Ecto neural progenitor cell (in vitro differentiated cells): ENCODE results near the gene MIF4GD.
A peak's percentile ranks its signal among the peaks of the same experiment; 100 is the strongest.
"Not testable (repeated sequence)": the region's sequence is repeated elsewhere in the genome, so short reads cannot be mapped to it uniquely, and the experiment has no call there.

Experiments used
- DNase-seq: peaks from one replicate; pipeline ENCODE4 v3.0.0-alpha.2; 2018; ENCODE audit warnings: low spot score

Gene MIF4GD

DNA sequence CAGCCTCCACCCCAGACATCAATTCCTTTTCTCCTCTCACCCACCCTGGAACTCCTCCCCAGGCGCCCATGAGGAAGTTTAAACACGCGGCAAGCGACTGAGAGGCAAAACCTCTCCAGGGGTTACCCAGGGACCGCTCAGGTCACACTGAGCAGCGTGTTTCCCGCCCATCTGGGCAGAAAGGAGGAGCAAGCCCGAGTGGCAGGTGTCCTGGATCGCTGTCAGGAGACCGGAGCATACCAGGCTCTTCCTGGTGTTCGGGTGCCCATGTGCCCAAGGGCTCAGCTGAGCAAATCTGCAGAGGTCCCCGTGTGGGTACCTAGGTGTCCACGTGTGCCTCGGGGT lies 17.7 kb upstream of the MIF4GD start:
- DNase-seq: no peak

DNA sequence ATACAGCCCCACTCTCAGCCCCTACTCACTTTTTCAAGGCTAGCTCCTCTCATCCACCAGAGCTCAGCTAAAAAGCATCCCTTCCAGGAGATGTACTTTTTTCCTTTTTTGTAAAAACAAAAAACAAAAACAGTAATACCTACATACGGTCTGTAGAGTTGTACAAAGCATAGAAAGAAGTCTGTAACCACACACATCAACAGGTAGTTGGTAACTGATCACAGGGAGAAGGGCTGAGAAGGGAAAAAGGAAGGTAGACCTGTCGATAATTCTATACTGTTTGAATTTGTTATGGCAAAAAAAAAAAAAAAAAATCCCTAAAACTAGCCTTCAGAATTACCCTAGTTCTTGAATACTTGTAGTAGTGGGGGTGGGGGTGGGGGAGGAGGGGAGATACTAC lies 17.3 kb upstream of the MIF4GD start:
- no peak for DNase-seq

DNA sequence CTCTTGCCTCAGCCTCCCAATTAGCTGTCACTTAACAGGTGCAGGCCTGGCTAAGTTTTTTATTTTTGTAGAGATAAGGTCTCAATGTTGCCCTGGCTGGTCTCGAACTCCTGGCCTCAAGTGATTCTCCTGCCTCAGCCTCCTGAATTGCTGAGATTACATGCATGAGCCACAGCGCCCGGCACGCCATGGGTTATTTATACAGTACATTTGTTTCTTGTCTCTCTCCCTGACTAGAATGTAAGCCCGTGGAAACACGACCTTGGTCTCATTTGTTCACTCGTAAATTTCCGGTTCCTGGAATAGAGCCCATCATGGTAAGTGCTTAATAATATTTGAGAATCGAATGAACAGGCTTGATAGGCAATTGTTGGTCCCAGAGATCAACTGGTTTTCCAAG lies 16.2 kb upstream of the MIF4GD start:
- no peak for DNase-seq

DNA sequence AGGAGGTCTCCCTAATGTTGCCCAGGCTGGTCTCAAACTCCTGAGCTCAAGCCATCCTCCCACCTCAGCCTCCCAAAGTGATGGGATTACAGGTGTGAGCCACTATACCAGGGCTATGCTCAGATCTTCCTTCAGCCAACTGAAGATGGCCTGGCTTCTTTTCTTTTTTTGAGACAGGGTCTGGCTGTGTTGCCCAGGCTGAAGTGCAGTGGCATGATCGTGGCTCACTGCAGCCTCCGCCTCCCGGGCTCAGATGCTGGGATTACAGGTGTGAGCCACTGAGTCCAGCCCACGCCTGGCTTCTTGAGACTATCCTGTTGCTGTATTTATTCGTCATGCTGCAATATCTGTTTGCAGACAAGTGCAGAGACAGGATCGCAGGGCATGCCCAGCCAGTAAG lies 14.1 kb upstream of the MIF4GD start:
- no peak for DNase-seq

DNA sequence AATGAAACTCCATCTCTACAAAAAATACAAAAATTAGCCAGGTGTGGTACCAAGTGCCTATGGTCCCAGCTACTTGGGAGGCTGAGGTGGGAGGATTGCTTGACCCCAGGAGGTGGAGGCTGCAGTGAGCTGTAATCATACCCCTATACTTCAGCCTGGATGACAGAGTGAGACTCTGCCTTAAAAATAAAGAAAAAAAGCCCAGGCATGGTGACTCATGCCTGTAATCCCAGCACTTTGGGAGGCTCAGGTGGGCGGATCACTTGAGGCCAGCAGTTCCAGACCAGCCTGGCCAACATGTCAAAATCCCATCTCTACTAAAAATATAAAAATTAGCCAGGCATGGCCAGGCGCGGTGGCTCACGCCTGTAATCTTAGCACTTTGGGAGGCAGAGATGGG lies 9.2 kb upstream of the MIF4GD start:
- not testable (repeated sequence) for DNase-seq

DNA sequence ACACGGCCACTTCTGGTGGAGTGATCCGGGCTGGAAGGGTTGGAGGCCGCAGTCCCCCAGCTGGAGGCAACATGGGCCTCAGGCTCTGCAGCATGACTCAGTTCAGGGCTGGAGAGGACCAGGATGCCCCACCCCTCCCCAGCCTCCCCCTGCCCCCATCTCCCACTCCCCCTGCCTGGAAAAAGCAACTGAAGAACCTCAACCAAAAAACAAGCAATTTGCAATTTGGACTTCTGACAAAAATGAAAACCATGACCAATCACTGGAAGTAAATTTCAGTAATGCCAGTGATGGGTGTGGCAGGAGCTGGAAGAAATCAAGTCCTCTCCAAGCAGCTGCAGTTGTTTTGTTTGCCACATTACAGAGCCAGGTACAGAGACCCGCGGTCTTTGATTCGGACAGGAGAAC lies 6.6 kb upstream of the MIF4GD start:
- no peak for DNase-seq

DNA sequence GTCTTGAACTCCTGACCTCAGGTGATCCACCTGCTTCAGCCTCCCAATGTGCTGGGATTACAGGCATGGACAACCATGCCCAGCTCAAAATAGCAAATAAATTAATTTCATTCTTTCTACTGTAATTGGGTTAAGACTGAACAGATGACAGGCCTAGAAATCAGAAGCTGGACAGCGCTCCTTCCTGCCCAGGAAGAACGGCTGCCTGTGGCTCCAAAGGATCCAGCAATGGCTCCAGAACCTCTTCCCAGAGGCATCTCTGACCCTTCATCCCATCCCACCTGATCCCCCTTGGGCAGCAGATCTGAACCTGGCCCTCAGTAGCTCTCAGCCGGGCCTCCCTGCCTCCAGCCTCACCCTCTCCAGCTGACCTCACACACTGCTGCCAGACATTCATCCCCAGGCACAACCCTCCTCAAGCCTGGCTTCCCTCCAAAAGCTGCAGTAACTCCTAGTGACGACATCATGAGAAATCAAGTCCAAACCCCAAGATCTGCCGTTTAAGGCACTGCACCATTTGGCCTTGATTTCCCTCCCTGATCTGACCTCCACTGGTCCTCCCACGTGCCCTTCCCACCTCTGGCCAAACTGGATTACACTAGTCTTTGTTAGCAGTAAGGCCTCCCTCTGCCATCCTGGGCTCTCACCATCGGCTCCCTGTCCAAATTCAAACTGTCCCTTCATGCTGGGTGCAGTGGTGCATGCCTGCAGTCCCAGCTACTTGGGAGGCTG lies 3.1 kb upstream of the MIF4GD start:
- DNase-seq: no peak

DNA sequence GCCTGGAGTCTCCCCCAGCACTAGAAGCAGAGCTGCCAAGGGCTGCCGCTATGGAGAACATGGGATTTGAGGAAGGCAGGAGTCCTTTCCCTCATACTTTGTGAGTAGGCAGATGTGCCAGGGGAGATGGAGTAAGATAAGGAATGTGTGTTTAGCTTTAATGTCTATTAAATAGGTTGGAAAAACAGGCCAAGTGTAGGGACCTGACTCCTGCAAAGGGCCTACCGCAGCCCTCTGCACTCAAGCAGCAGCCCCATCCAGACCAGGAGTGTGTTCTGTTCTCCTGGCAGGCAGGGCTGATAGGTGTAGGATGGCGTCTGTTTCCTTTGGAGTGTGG lies 1.8 kb upstream of the MIF4GD start:
- DNase-seq: no peak

DNA sequence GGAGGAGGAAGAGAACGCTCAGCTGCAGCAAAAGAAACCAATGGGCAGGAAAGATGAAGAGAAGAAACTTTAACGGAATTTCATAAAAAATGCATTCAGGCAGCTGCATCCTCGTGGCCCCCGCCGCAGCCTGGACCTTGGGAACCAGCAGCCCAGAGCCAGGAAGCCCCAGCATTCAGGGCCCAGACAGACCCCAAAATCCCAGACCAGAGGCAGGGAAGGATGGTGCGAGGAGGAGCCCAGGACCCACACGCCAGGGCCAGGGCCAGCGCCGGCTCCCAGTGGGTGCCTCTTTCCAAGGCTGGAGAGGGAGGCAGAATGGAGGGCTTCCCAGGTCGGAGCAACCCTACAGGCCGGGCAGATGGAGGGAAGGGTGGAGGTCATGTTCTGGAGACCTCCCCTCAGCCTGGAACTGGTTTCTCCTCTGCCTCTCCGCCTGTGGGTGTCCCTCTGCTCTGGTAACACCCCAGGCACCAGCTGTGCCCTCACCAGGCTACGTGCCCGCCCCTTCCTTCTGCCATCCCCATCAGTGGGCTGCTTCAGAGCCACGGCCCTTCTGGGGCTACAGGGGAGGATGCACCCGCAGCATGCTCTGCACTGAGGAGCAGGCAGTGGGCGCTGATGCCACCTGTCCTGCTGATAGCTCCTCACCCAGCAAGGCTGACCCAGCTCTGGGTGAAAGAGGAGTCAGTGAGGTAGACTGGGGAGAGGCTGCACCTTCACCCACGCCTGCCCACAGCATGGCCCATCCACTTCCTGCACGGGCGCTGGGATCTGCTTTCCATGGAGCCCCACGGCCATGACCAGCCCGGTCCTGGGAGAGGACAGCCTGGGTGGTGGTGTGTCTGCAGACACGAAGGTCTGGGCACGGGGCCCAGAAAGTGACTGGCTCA lies 1.2 kb upstream of the MIF4GD start:
- DNase-seq: no peak

DNA sequence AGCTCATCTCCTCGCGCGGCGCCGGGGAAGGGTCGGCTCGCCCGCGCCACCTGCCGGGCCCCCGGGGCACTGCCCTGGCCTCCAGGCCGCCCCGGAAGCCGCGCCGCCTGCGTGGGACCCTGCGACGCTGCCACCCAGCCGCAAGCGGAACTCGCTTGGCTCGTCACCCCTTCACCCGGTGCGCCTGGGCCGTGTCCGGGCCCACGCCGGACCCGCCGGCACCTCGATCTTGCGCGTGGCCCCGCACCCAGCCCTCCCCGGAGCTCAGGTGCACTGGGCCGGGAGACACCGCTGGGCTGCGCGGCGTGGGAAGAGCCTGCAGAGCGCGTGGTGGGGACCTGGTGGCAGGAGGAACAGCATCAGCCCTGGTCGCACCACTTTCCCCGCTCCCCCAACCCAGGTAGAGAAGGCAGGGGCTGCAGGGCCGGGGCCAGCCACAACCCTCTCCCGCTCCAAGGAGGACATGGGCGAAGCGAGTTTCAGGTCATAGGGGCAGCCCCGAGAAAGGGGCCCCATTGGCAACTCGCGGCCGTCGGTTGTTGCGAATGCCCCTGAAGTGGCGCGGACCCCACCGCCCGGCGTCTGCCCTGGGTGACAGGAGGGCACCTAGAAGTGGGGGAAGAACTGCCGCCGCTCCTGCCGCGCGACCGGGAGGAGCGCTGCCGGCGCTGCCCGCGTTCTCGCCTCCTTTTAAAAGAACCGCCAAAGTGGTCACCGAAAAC lies 363 bp upstream of the MIF4GD start:
- DNase-seq: peak; percentile 92

DNA sequence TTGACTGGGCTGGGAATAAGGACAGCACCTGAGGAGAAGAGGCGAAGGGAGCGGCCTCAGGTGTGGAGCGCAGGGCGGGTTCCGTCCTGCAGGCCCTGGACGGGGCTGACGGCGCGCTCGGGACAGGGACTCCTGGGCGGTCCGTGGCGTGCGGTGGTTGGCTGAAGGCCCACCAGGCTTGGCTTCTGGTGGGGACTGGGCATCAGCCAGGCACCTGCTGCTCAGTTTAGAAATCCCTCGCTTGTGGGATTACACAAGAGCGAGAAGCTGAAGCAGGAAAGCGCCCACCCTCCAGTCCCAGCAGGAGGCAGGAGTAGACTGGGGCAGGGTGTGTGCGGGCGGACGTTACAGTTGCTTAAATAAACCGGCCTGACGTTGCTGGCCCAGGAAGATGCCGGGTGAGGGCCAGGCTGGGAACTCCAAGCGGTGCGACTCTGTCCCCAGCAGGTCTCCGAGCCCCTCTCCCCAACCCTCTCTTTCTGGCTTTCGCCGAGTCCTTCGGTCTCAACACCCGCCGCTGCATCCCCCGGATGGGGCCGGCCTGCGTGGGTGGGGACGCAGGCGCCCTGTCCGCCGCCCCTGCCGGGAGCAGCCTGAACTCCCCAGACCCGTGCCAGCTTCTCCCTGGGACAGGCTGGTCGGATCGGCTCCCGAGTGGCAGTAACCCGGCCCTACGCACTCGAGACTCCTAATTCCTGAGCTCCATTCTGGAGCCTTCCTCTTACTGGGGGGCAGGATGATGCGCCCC lies 639 bp downstream of the MIF4GD start:
- peak; percentile 88 for DNase-seq

DNA sequence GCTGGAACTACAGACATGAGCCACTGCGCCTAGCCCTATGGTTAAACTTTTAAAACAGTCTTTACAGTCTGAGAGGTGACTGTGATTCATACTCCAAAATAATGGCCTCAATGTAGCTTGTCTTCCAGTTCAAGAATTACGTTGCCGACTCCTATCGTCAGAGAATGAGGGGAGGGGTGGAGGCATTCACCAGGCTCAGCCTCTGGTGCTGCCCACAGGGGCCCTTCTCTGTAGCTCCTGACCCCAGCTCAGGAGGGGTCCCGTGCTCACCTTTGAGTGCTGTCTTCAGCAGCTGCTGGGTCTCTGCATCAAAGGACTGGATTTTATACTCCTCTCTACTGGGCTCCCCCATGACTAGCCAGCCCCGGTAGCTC lies 1.2 kb downstream of the MIF4GD start:
- no peak for DNase-seq

DNA sequence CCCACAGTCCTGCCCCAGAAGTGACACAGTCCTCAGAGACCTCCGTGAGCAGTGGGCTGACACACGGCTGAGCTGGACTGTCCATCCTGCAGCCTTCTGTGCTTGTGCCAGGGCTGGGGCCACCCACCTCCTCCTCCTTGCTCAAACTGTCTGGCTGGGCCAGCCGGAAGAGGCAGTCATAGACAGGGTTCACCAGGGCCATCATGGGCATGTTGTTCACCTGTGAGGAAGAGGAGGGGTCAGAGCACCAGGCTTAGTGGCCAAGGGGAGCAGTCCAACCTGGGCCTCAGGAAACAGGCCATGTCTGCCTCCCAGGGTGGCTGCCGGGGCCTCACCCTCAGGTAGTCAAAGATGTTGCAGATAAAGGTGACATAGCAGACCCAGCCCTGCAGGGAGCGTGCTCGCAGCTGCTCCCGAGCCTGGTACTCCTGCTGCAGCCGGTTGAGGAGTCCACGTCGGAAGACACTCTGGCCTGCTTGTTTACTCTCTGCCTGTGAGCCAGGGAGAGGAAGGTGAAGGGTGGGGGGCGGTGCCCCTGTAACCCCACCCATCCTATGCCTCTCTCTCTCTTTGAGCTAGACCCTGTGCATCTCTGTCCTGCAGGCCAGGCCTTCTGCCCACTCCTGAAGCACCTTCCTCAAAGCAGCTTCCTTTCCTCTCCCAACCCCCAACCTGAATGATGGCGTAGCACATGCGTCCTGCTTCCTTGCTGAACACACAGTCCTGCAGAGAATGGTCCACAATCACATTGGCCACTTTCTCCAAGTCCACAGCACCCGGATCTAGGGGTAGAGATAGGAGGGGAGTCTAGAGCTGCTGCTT lies 3.4 kb downstream of the MIF4GD start:
- DNase-seq: peak; percentile 70

DNA sequence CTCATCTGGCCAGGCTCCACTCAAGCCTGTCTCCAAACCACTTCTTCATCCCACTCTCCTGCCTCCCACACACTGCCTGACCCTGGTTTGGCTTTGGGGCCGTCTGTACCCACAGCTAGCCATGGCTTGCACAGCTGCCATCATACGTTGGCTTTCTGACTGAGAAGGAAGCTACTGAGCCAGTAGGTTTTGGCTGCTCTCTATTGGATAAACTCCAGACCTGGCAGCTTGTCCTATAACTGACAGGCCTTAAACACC lies 3.9 kb downstream of the MIF4GD start:
- no peak for DNase-seq

DNA sequence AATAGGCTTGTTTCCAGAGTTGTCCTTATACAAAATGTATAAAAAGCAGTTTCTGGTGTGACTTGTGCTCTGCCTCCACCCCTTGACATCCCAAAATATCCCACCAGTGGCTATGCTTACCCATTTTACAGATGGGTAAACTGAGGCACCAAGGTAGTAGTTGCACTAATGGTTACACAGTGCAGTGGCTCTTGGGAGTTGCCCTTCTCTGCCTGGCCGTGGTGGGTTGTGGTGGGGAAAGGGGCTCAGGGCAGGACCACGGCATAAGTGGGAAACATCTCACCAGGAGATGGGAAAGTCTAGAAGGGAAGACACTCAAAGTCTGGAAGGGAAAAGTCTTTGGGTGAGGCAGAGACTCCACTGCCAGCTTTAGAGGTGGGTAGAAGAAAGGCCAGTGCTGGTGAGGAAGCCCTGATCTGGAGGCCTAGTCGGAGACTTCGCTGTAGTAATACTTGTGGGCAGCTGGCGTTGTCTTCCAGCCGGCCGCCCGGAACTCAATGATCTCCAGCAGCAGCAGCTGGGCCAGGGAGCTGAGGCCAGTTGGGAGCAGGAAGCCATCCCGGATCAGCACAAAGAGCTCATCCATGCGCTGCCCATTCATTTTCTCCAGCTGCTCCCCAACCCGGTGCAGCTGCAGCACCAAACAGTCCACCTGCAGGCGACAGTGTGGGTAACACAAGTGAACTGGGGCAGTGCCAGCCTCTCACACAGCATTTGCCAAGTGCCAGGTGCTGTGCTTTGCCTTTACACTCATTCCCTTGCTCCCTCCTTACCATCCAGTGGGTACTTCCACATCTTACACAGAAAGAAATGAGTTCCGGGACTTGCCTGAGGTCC lies 4.5 kb downstream of the MIF4GD start:
- no peak for DNase-seq

DNA sequence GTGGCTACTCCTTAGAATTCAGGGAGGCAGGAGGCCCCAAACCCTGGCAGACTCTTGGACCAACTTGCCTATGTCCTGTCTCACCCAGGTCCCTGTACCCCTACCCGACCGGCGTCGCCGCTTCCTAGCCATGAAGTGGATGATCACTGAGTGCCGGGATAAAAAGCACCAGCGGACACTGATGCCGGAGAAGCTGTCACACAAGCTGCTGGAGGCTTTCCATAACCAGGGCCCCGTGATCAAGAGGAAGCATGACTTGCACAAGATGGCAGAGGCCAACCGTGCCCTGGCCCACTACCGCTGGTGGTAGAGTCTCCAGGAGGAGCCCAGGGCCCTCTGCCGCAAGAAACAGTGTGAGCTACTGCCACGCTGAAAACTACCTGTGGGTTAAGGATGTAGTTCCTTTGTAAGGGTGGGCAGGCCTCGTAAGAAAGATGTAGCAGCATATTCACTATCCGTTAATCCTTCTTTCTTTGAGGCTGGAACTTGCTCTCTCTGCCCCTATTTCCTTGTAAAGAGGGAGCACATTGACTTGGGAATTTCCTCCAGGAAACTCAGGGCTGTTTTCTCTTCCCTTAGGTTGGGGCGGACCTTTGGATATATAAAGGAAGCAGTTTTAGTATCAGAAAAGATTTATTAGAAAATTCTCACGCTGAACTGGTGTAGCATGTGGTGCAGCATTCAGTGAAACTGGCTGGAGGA lies 5.3 kb downstream of the MIF4GD start:
- no peak for DNase-seq

DNA sequence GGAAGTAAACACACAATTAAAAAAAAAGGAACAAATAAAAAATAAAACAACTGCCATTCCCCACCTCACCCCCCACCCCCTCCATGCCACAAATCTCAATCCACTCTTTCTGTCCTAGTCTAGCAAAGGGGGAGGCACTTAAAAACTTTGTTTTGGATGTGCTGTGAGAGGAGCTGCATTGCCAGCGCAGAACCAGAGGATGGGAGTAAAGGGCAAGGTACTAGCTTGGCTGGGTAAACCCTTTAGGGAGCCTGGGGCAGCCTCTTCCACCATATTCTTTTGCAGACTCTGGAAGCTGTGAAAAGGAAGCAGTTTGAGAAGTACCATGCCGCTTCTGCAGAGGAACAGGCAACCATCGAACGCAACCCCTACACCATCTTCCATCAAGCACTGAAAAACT lies 8.0 kb downstream of the MIF4GD start:
- no peak for DNase-seq

DNA sequence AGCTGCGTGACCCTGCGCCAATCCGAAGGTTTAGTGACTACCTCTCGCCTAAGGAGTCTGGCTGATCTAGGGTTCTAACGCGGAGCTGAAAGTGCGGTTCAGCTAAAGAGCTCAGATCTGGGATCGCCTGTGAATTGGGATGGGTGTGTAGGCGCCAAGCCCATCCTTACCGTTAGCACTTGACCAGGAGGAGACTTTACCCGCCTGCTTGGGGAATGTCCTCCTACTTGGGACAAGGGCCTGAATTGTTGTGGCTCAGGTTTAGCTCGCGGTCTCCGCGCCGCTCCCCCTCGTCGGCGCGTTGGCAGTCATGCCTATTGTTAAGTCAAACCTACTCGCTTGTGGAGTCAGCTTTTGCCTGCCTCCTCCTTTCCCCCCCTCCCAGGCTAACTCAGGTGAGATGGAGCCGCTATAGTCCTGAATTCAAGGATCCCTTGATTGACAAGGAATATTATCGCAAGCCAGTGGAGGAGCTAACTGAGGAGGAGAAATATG lies 8.9 kb downstream of the MIF4GD start:
- no peak for DNase-seq

DNA sequence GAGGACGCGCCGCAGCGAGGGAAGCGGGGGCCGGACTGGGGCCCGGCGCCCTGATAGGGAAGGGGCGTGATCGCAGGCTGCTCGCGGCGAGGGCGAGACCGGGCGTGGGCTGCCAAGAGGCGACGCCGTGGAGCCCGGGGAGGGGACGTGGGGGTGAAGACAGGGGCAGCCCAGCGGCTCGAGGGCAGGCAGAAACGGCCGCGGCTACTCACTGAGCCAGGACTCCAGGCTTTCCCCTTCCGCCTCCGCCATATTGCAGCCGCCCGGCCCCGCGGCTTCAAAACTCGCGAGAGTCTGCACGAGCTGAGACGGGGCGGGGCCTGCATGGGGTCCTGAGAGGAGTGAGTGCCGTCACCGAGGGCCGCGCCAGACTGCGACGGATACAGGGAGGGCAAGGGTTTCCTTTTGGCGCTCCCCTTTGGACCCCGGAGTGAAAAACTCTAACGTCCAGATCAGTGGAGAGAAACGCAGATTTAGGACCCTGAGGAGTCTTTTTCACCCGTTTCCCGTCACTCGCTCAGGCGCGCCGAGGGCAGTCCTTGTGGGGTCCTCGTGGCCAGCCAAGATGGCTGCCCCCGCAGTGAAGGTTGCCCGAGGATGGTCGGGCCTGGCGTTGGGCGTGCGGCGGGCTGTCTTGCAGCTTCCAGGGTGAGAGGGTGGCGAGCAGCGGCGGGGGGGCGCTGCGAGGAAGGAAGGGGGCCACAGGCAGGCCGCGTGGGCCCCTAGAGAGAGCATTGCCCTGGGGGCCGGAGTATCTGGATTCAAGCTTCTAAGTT lies 9.5 kb downstream of the MIF4GD start, which contains the start of the genes GGA3 and MRPS7:
TSS of gene GGA3 (minus strand) at position 271 of the 776 bp plus-strand sequence. CDS start at position 252, 19 bp downstream.
TSS of gene MRPS7 (plus strand) at position 544 of the 776 bp plus-strand sequence. CDS start at position 566, 22 bp downstream.
- DNase-seq: peak; percentile 98
